Measurements from ENCODE around the gene FSHB. TPM values are rescaled to one million over a fixed set of nuclear protein-coding genes. Genes with fewer than 3 reads are reported as not detected.

FSHB gene
- total RNA-seq, 4 donors from 2014 or later = not detected

DNA sequence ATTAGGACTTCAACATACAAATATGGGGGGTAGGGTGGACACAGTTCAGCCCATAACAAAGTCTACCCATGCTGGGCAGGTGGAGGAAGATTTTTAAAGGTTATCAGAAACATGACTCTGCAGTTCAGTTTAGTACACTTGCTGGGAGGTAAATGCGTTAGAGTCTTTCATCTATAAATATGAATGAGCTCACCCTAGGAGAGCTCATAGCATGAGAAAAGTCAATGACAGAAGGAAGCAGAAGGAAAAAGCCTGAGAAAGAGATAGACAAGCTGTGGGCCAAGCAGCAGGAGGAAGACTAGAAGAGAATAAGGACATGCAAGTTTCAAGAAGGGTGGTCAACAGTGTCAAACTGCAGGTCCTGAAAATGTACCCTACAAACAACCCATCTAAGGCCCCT, 27.0 kb upstream of the FSHB start:
- no peaks in the 10 kb centered on the region for H3K4me1 ChIP-seq
- H3K36me3 ChIP-seq = no peaks in the 10 kb centered on the region
- H3K27me3 ChIP-seq = no peaks in the 10 kb centered on the region
- intact Hi-C loops (cut with DNase I) = no loop called here
- H3K4me3 ChIP-seq (replicated peaks in 1 of 3) = no peak overlapping the region
- H3K27ac ChIP-seq = no peak overlapping the region
- 76 to 80% methylated on average over 1 of the region's 1 CpG for WGBS, 2 donors
- TF ChIP-seq, protein P1, sequence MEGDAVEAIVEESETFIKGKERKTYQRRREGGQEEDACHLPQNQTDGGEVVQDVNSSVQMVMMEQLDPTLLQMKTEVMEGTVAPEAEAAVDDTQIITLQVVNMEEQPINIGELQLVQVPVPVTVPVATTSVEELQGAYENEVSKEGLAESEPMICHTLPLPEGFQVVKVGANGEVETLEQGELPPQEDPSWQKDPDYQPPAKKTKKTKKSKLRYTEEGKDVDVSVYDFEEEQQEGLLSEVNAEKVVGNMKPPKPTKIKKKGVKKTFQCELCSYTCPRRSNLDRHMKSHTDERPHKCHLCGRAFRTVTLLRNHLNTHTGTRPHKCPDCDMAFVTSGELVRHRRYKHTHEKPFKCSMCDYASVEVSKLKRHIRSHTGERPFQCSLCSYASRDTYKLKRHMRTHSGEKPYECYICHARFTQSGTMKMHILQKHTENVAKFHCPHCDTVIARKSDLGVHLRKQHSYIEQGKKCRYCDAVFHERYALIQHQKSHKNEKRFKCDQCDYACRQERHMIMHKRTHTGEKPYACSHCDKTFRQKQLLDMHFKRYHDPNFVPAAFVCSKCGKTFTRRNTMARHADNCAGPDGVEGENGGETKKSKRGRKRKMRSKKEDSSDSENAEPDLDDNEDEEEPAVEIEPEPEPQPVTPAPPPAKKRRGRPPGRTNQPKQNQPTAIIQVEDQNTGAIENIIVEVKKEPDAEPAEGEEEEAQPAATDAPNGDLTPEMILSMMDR (IDR thresholded peaks at IDR 0.05) = no peak
- no peak for TF ChIP-seq POLR2A (IDR thresholded peaks at IDR 0.05)
- no peak for DNase-seq
- no peaks in the 10 kb centered on the region for H3K9me3 ChIP-seq

DNA sequence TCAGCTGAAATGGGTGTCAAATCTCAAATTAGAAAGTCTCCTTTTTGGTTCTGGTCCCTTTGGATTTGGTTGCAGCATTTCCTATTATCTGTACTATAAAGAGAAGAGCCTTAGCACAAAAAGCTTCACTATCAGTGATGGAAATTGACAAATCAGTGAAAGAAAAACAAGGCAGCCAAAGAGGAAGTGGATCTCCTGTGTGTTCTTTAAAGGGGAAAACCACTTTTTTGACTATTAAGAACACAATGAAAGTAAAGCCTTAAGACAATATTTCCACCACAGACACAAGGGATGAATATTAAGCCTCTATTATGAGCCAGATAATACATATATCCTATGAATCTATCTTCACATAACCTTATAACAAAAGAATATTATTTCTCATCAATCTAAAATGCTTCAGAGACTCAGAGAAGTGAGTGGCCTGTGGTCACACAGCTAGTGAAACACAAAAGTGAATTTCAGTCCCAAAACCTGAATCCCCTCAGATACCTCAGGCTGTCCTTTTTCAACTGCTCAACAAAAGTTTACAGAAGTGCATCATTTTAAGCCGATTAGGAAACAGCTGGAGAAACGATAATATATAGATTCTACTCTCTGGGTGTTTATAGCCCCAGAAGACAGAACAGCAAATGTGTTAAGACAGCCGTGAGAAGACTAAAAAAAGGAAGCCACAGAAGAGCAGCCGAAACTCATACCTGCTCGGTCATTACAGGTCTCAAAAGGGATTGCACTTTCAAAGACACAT, 24.4 kb upstream of the FSHB start:
- Histone ChIP-seq H3K36me3 (no peaks in the 10 kb centered on the region), H3K27ac (no peak overlapping the region), H3K4me1 (no peaks in the 10 kb centered on the region), H3K27me3 (no peaks in the 10 kb centered on the region), H3K4me3 (replicated peaks in 1 of 3) (no peak overlapping the region), H3K9me3 (no peaks in the 10 kb centered on the region)
- no peak for DNase-seq
- intact Hi-C loops (cut with DNase I) = no loop called here
- no peak for TF ChIP-seq POLR2A (IDR thresholded peaks at IDR 0.05)
- TF ChIP-seq, protein P1 (IDR thresholded peaks at IDR 0.05) = no peak
- WGBS, 2 donors = 80 to 84% methylated on average over 5 of the region's 5 CpGs

DNA sequence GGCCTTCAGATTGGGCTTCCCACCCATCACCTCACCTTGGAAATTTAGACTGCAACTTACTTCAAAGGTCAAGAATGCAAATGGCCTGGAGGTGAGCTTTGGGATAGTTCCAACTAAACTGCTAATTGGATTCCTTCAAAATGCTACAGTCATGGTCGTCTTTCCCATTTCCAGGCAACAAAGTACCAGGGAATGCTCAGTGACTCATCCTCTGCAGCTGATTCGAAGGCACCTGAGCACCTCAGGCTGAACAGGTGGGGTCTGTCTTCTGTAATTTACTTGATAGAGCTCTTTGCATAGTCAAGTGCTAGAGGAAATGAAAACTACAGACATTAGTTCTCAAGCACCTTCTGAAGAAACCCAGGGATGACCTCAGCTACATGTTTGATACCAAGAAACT, 20.5 kb upstream of the FSHB start:
- intact Hi-C loops (cut with DNase I) = no loop called here
- no peak for TF ChIP-seq POLR2A (IDR thresholded peaks at IDR 0.05)
- TF ChIP-seq, protein P1 (IDR thresholded peaks at IDR 0.05) = no peak
- no peaks in the 10 kb centered on the region for H3K27me3 ChIP-seq
- WGBS, 2 donors = 53 to 63% methylated on average over 2 of the region's 2 CpGs
- H3K36me3 ChIP-seq = no peaks in the 10 kb centered on the region
- no peak for DNase-seq
- no peaks in the 10 kb centered on the region for H3K9me3 ChIP-seq
- H3K4me1 ChIP-seq = no peaks in the 10 kb centered on the region
- no peak overlapping the region for H3K27ac ChIP-seq
- H3K4me3 ChIP-seq (replicated peaks in 1 of 3) = no peak overlapping the region

DNA sequence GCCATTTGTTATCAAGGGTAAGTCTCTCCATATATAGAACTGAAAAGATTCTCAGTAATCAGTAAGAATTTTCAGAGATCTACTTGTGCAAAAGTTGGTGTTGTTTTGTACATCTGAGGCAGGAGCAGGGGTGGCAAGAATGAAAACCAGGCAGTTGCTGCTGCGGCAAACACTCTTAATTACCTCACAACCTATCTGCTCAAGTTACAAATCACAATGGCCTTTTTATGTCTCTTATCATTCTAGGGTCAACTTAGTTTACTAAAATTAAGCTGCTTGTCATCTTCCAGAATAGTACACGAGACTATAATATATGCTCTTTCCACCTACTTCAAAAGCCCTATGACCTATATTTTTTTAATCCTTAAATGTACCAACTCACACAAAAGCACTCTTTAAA, 14.3 kb upstream of the FSHB start:
- WGBS, 2 donors = 63 to 72% methylated on average over 2 of the region's 2 CpGs
- Histone ChIP-seq H3K4me1 (no peaks in the 10 kb centered on the region), H3K36me3 (no peaks in the 10 kb centered on the region), H3K4me3 (replicated peaks in 1 of 3) (no peak overlapping the region), H3K27me3 (no peaks in the 10 kb centered on the region), H3K27ac (no peak overlapping the region), H3K9me3 (no peaks in the 10 kb centered on the region)
- intact Hi-C loops (cut with DNase I) = no loop called here
- TF ChIP-seq, protein P1 (IDR thresholded peaks at IDR 0.05) = no peak
- TF ChIP-seq POLR2A (IDR thresholded peaks at IDR 0.05) = no peak
- DNase-seq = no peak

DNA sequence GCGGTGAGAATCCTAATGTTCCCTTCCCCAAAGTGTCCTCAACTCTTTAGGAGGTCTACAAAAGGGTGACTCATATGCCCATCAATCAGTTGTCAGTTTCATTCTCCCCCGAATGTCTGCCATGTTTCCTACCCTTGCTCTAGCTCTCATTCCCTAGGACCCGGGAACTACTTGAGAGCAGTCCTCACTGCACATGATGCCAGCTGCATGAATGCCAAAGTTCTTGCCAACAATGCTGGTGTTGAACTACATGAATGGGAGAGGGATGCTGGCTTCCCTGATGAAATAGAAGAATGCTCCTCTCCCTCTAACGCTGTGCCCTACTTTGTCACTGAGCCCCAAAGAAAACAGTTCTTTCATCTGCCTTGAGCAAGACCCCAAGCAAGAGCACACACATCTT, 12.5 kb upstream of the FSHB start:
- Histone ChIP-seq H3K27ac (no peak overlapping the region), H3K4me3 (replicated peaks in 1 of 3) (no peak overlapping the region), H3K4me1 (no peaks in the 10 kb centered on the region), H3K27me3 (no peaks in the 10 kb centered on the region), H3K36me3 (no peaks in the 10 kb centered on the region), H3K9me3 (no peaks in the 10 kb centered on the region)
- DNase-seq = no peak
- intact Hi-C loops (cut with DNase I) = no loop called here
- WGBS, 2 donors = 87 to 88% methylated on average over 4 of the region's 4 CpGs
- no peak for TF ChIP-seq POLR2A (IDR thresholded peaks at IDR 0.05)
- TF ChIP-seq, protein P1 (IDR thresholded peaks at IDR 0.05) = no peak
